Kidney (tissue), 14 donors: Measurements from ENCODE around the gene NUDT13. TPM values are rescaled to one million over a fixed set of nuclear protein-coding genes. Genes with fewer than 3 reads are reported as not detected.

Experiments used
- DNase-seq, 5 donors: peaks; one replicate each; pipeline ENCODE4 v3.0.0-alpha.2; 2013 to 2020
- FAIRE-seq: peaks from 2 replicates; lab custom pipeline; 2012; peaks lifted over from hg19 to GRCh38; lab: Jason Lieb, UNC
- H3K27ac ChIP-seq, 2 donors: one replicate each; pipeline ENCODE4 v1.7.0; 2013; ENCODE audit warnings: low read depth in 2 of 2, low read length in 2 of 2, inconsistent platforms in 1 of 2
- H3K27me3 ChIP-seq: one replicate; pipeline ENCODE4 v1.7.1; 2013; ENCODE audit warnings: low read length, inconsistent platforms; ENCODE audit not compliant: control insufficient read depth, insufficient read depth
- H3K36me3 ChIP-seq, 3 donors: one replicate each; pipeline versions ENCODE4 v1.7.0 to v1.7.1; 2013; ENCODE audit warnings: low read length in 3 of 3, control low read depth in 1 of 3, inconsistent platforms in 1 of 3; ENCODE audit not compliant: insufficient read depth in 3 of 3, control insufficient read depth in 2 of 3
- H3K4me1 ChIP-seq, 3 donors: one replicate each; pipeline versions ENCODE4 v1.7.0 to v1.7.1; 2013; ENCODE audit warnings: low read length in 3 of 3, inconsistent platforms in 1 of 3, low read depth in 1 of 3; ENCODE audit not compliant: control insufficient read depth in 2 of 3, insufficient read depth in 2 of 3
- H3K4me3 ChIP-seq, 3 donors: one replicate each; pipeline versions ENCODE4 v1.7.0 to v1.8.1; 2013; ENCODE audit warnings: low read length in 3 of 3, control low read depth in 1 of 3, inconsistent platforms in 1 of 3
- H3K9ac ChIP-seq, 3 donors: one replicate each; pipeline versions ENCODE4 v1.7.0 to v1.7.1; 2013; ENCODE audit warnings: low read length in 3 of 3, control low read depth in 1 of 3, inconsistent platforms in 1 of 3
- H3K9me3 ChIP-seq, 3 donors: one replicate each; pipeline versions ENCODE4 v1.7.0 to v1.7.1; 2013; ENCODE audit warnings: low read length in 3 of 3, control low read depth in 1 of 3, inconsistent platforms in 1 of 3; ENCODE audit not compliant: control insufficient read depth in 2 of 3, insufficient read depth in 1 of 3
- CTCF ChIP-seq: IDR thresholded peaks from 3 replicates; pipeline ENCODE4 v1.5.1; 2012; ENCODE audit warnings: mild to moderate bottlenecking, moderate library complexity, borderline replicate concordance; ENCODE audit not compliant: insufficient read depth; ENCODE audit errors: extremely low read depth
- intact Hi-C: fragments of 100-400 bp; cut with DNase I; formaldehyde crosslinking; loops from one replicate; pipeline ENCODE4 v1.11.1; 2022
- polyA plus RNA-seq: library from polyadenylated mRNA; stranded (reverse); fragments of 350-450 nt; fragmentation: Illumina TruSeq; extraction: RNeasy Lipid Tissue Mini Kit (QIAGEN cat#74804); gene quantifications from one replicate; pipeline ENCODE4 v1.2.3, GENCODE V29; 2014; ENCODE audit warnings: low read depth, low replicate concordance; ENCODE audit not compliant: insufficient read depth
- total RNA-seq: library from RNA; stranded (reverse); fragmentation: NEBNext Ultra II Directional; extraction: Animal tissue kit (Norgen Biotek cat#: 25700); gene quantifications from one replicate; pipeline ENCODE4 v1.2.1, GENCODE V29; 2021
- donor health status: control.
- donor health status: control.
- donor health status: control.
- donor health status: control.
- donor health status: control.
- donor health status: DM: yes; HTN: yes; CAD: no.
- donor health status: Normal renal cell carcinoma (clear cell type).

NUDT13 gene
- total and polyA plus RNA-seq, 2 donors from 2014 or later = 3.3 to 3.7 TPM

DNA sequence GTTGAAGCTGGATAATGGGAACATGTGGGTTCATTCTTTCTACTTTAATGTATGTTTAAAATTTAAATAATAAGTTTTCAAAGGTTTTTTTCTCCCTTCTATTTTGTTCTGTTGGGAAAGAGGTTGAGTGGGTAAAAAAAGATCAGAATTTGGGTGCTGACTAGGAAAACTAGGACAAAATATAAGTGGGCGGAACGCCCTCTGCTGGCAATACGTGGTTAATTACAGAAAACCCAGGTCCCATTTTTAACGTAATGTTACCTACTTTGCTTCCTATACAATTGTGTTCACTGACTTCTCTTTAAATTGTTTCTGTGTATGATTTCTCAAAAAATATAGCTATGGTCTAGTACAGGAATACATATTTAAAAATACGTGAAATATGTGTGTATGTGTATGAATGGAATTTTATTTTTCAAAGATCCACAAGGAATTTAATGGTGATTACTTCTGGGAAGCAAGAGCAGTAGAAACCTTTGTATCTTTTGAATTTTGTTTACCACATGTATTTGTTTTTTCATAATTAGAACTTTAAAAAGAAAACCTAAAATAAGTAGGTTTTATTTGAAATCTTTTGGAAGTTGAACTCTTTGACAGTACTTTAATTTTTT is 48.9 kb downstream of the NUDT13 start:
- Histone ChIP-seq H3K4me1 (peaks cover 0 to 2% (median 0%) of the 10 kb centered on the region in 3 donors), H3K27me3 (no peaks in the 10 kb centered on the region), H3K4me3 (no peak overlapping the region), H3K27ac (no peak overlapping the region), H3K9me3 (no peaks in the 10 kb centered on the region), H3K9ac (no peak overlapping the region), H3K36me3 (peaks cover 8 to 30% (median 12%) of the 10 kb centered on the region in 3 donors)
- peak; percentile 89 for FAIRE-seq
- intact Hi-C loops = no loop called here
- TF ChIP-seq CTCF = peak; percentile 59
- DNase-seq = peak in 4 of 5 donors; percentile 39 to 69 (median 59)

GRCh38 chr10:73161079-73161478 is 50.8 kb downstream of the NUDT13 start:
- intact Hi-C loops = no loop called here
- Histone ChIP-seq H3K4me3 (no peak overlapping the region), H3K4me1 (peaks cover 0 to 3% (median 2%) of the 10 kb centered on the region in 3 donors), H3K27ac (no peak overlapping the region), H3K9me3 (no peaks in the 10 kb centered on the region), H3K27me3 (no peaks in the 10 kb centered on the region), H3K36me3 (peaks cover 5 to 25% (median 12%) of the 10 kb centered on the region in 3 donors), H3K9ac (no peak overlapping the region)
- FAIRE-seq (no peak), DNase-seq (no peak)
- TF ChIP-seq CTCF = no peak

DNA sequence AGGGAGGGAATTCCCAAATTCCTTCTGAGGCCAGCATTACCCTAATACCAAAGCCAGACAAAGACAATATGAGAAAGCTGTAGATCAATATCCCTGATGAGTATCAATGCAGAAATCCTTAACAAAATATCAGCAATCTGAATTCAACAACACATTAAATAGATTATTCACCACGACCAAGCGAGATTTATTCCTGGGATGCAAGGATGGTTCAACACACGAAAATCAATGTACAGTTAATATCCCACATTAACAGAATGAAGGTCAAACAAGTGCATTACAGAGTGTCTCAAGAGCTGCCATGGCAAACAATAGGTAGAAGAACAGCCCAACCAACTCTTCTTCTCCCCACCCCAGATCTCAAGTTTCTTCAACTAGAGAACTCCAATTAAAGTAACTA is 51.4 kb downstream of the NUDT13 start:
- intact Hi-C loops = no loop called here
- DNase-seq (no peak), FAIRE-seq (no peak)
- H3K27me3 ChIP-seq = no peaks in the 10 kb centered on the region
- H3K9me3 ChIP-seq = no peaks in the 10 kb centered on the region
- H3K27ac ChIP-seq = no peak overlapping the region
- no peak overlapping the region for H3K9ac ChIP-seq
- no peak overlapping the region for H3K4me3 ChIP-seq
- peaks cover 2 to 19% (median 12%) of the 10 kb centered on the region in 3 donors for H3K36me3 ChIP-seq
- no peak for TF ChIP-seq CTCF
- H3K4me1 ChIP-seq = peaks cover 0 to 7% (median 2%) of the 10 kb centered on the region in 3 donors
